GM12878 (cell line): Measurements from ENCODE around the gene SLC51A. TPM values are rescaled to one million over a fixed set of nuclear protein-coding genes. Genes with fewer than 3 reads are reported as not detected.

Experiments
- ATAC-seq: fragments of 200-7000 bp; cut with Tn5 transposase; 3 replicates; pipeline ENCODE4 v1.9.1; 2020; ENCODE audit warnings: mild to moderate bottlenecking, moderate library complexity
- BruUV-seq: library from RNA; stranded (reverse); fragments of 400-500 nt; replicated peaks from 2 replicates; lab custom pipeline; 2021; lab: Mats Ljungman, UMichigan
- CTCF ChIA-PET: fragments of 300-600 bp; sonication (Branson Sonifier 250); formaldehyde crosslinking; extraction: SDS; loops from one replicate; lab custom pipeline; 2021; ENCODE audit warnings: inconsistent platforms; lab: Yijun Ruan, JAX
- POLR2A ChIA-PET: fragments of 350-600 bp; formaldehyde crosslinking; extraction: SDS; loops from one replicate; lab custom pipeline; 2021; ENCODE audit warnings: inconsistent platforms; lab: Charles Lee
- RAD21 ChIA-PET: fragments of 300-600 bp; sonication (Branson Sonifier 250); formaldehyde crosslinking; loops from one replicate; lab custom pipeline; 2023; ENCODE audit warnings: antibody characterized with exemption; ENCODE audit not compliant: unreplicated experiment; lab: Charles Lee
- SMC1A ChIA-PET: fragments of 300-600 bp; sonication (Branson Sonifier 250); formaldehyde crosslinking; loops from one replicate; lab custom pipeline; 2023; ENCODE audit not compliant: unreplicated experiment, uncharacterized antibody; lab: Charles Lee
- DNase-seq: peaks from one replicate; pipeline ENCODE4 v3.0.0-alpha.2; 2011; ENCODE audit warnings: low read depth, low spot score
- FAIRE-seq: peaks from 3 replicates; lab custom pipeline; 2011; peaks lifted over from hg19 to GRCh38; lab: Jason Lieb, UNC
- H2AFZ ChIP-seq: 2 replicates; pipeline ENCODE4 v1.6.0; 2011; ENCODE audit warnings: low read depth, low read length, control low read depth; ENCODE audit not compliant: control insufficient read depth
- H3K27ac ChIP-seq: 2 replicates; pipeline ENCODE4 v1.5.1; 2011; ENCODE audit warnings: control low read depth; ENCODE audit not compliant: control insufficient read depth, insufficient read depth
- H3K27me3 ChIP-seq, 2 experiments: replicated peaks in 1 of 2; 2 replicates each; pipeline versions ENCODE4 v1.6.0 to v1.6.1; 2011; ENCODE audit warnings: low read length in 1 of 2; ENCODE audit not compliant: control insufficient read depth in 2 of 2, insufficient read depth in 2 of 2
- H3K36me3 ChIP-seq, 2 experiments: 2 replicates each; pipeline ENCODE4 v1.5.1; 2011; ENCODE audit warnings: low read length in 1 of 2; ENCODE audit not compliant: control insufficient read depth in 2 of 2, insufficient read depth in 2 of 2
- H3K4me1 ChIP-seq: 2 replicates; pipeline ENCODE4 v1.6.1; 2011; ENCODE audit warnings: mild to moderate bottlenecking, low read length, moderate library complexity, mixed read lengths; ENCODE audit not compliant: control insufficient read depth, insufficient read depth
- H3K4me2 ChIP-seq: 2 replicates; pipeline ENCODE4 v1.6.0; 2011; ENCODE audit warnings: control low read depth; ENCODE audit not compliant: control insufficient read depth, insufficient read depth
- H3K4me3 ChIP-seq: fragments of 200-600 bp; sonication (generic); 2 replicates; pipeline ENCODE4 v1.5.1; 2016
- H3K79me2 ChIP-seq: 2 replicates; pipeline ENCODE4 v1.6.0; 2011; ENCODE audit warnings: low read length; ENCODE audit not compliant: control insufficient read depth, insufficient read depth
- H3K9ac ChIP-seq: 2 replicates; pipeline ENCODE4 v1.8.0; 2011; ENCODE audit warnings: low read length, control low read depth, mixed read lengths; ENCODE audit not compliant: control insufficient read depth, insufficient read depth
- H3K9me3 ChIP-seq: replicated peaks from 3 replicates; pipeline ENCODE4 v1.5.1; 2011; ENCODE audit warnings: mild to moderate bottlenecking, low read length; ENCODE audit not compliant: control insufficient read depth, insufficient read depth
- H4K20me1 ChIP-seq: 2 replicates; pipeline ENCODE4 v1.6.0; 2011; ENCODE audit not compliant: control insufficient read depth, insufficient read depth
- FOS ChIP-seq: IDR thresholded peaks from 3 replicates; pipeline ENCODE4 v1.6.1; 2011; ENCODE audit warnings: borderline replicate concordance; ENCODE audit not compliant: insufficient read length; ENCODE audit errors: extremely low read depth
- GATAD2B ChIP-seq: fragments of 450-650 bp; conservative IDR thresholded peaks from 2 replicates; pipeline ENCODE4 v1.6.1; 2017; ENCODE audit warnings: low read depth, mild to moderate bottlenecking, moderate library complexity
- NR2C2 ChIP-seq: IDR thresholded peaks from 2 replicates; pipeline ENCODE4 v1.6.1; 2011; ENCODE audit warnings: borderline replicate concordance, low read depth; ENCODE audit not compliant: control insufficient read depth, insufficient read length
- PRDM15 ChIP-seq: fragments of 450-650 bp; formaldehyde crosslinking; IDR thresholded peaks from 2 replicates; pipeline ENCODE4 v1.4.0; 2020; ENCODE audit warnings: mild to moderate bottlenecking, moderate library complexity
- RFX5 ChIP-seq: IDR thresholded peaks from 2 replicates; pipeline ENCODE4 v1.6.1; 2011; ENCODE audit warnings: low read depth, low read length, improper control_type of control experiment
- SMC3 ChIP-seq: IDR thresholded peaks from 2 replicates; pipeline ENCODE4 v1.6.1; 2011; ENCODE audit warnings: low read length, improper control_type of control experiment, borderline replicate concordance
- SPI1 ChIP-seq: IDR thresholded peaks from 2 replicates; pipeline ENCODE4 v1.6.1; 2011; ENCODE audit warnings: low read depth, mild to moderate bottlenecking, low read length, moderate library complexity, borderline replicate concordance; ENCODE audit not compliant: insufficient read depth
- STAT3 ChIP-seq: IDR thresholded peaks from 2 replicates; pipeline ENCODE4 v1.6.1; 2011; ENCODE audit warnings: low read depth, low read length, improper control_type of control experiment
- TCF3 ChIP-seq: IDR thresholded peaks from 2 replicates; pipeline ENCODE4 v1.6.1; 2012; ENCODE audit warnings: low read depth, mild to moderate bottlenecking, low read length, borderline replicate concordance; ENCODE audit not compliant: insufficient read depth
- ZBTB11 ChIP-seq: fragments of 450-650 bp; formaldehyde crosslinking; IDR thresholded peaks from 2 replicates; pipeline ENCODE4 v1.5.0; 2022; ENCODE audit warnings: mild to moderate bottlenecking, missing genetic modification characterization
- ZNF687 ChIP-seq: fragments of 450-650 bp; IDR thresholded peaks from 2 replicates; pipeline ENCODE4 v1.6.1; 2017; ENCODE audit warnings: mild to moderate bottlenecking, moderate library complexity
- WGBS: methylation state at CpG from one replicate; pipeline ENCODE4 v1.1.6; 2016; ENCODE audit warnings: low lambda C conversion rate; ENCODE audit not compliant: insufficient replicate concordance, insufficient coverage; ENCODE audit errors: missing lambda C conversion rate; 5-methylcytosine and 5-hydroxymethylcytosine counted together
- in situ Hi-C: fragments of 300-500 bp; cut with MboI; formaldehyde crosslinking; loops from 9 replicates; pipeline ENCODE4 v1.14.3; 2018; ENCODE audit warnings: mixed read lengths
- intact Hi-C: fragments of 100-400 bp; cut with micrococcal nuclease; formaldehyde crosslinking; loops from one replicate; pipeline ENCODE4 v1.14.2; 2022; ENCODE audit not compliant: unreplicated experiment
- polyA plus RNA-seq, 11 experiments: library from polyadenylated mRNA; depleted of rRNA in 4 of 11; unstranded in 6 of 11; stranded (reverse) in 5 of 11; fragments of >200 nt; fragmentation: Nextera tagmentation in 4 of 11; fragmentation: Illumina TruSeq in 1 of 11; extraction: Ambion mirVana in 4 of 11; extraction: Trizol in 1 of 11; gene quantifications; 1 replicate in 1 of 11; 2 replicates in 10 of 11; pipeline versions ENCODE4 v1.2.1 to v1.2.3, GENCODE V29; 2011 to 2016; ENCODE audit warnings: inconsistent platforms in 2 of 11, missing spikeins in 2 of 11, low read depth in 1 of 11
- total RNA-seq, 4 experiments: library from RNA; depleted of rRNA in 3 of 4; stranded (reverse); fragments of >200 nt in 3 of 4; fragmentation: Illumina TruSeq in 1 of 4; extraction: Trizol in 1 of 4; gene quantifications; 2 replicates each; pipeline versions ENCODE4 v1.2.1 to v1.2.3, GENCODE V29; 2013 to 2021

SLC51A gene
- total and polyA plus RNA-seq, 10 of the 15 experiments (the other 5 are each of a cell fraction or from before 2014, with no cell fraction given): 0.99 to 3.9 (median 2.2) TPM; not detected in 6

GRCh38 chr3:196208942-196209695, 7.2 kb upstream of the SLC51A start:
- Histone ChIP-seq H3K27ac (no peak overlapping the region), H3K4me2 (no peak overlapping the region), H4K20me1 (no peaks in the 10 kb centered on the region), H3K79me2 (no peaks in the 10 kb centered on the region), H3K4me1 (no peaks in the 10 kb centered on the region), H3K9me3 (no peaks in the 10 kb centered on the region; the same call in 2 of the 3 replicates), H3K9ac (no peak overlapping the region), H3K27me3 (no peaks in the 10 kb centered on the region), H3K36me3 (no peaks in the 10 kb centered on the region), H2AFZ (no peak overlapping the region), H3K4me3 (no peak overlapping the region)
- ATAC-seq (no peak), FAIRE-seq (no peak), DNase-seq (no peak)
- ChIA-PET CTCF (no interaction called here), SMC1A (no interaction called here), RAD21 (interaction anchor here (1.0 kb wide), 1 partner anchor 313 kb away, joined by 3 read pairs; no protein-coding TSS in a partner anchor), POLR2A (no interaction called here)
- intact Hi-C loops: no loop called here
- in situ Hi-C loops: no loop called here
- 68% methylated on average over 19 of the region's 24 CpGs for WGBS
- no TSS peak for BruUV-seq
- no peak for TF ChIP-seq NR2C2
- TF ChIP-seq GATAD2B: no peak
- TF ChIP-seq STAT3: no peak
- TF ChIP-seq SPI1: no peak
- no peak for TF ChIP-seq RFX5
- TF ChIP-seq PRDM15 (CRISPR knock-in tag): no peak
- no peak for TF ChIP-seq SMC3
- no peak for TF ChIP-seq FOS
- TF ChIP-seq ZNF687: no peak
- no peak for TF ChIP-seq ZBTB11 (CRISPR knock-in tag)
- no peak for TF ChIP-seq TCF3
